Measurements from ENCODE around the gene SERPINA9.

Gene SERPINA9

GRCh38 chr14:94450722-94451090 is 25.3 kb downstream of the SERPINA9 start:
- H3K4me2 ChIP-seq (ENCODE audit: low read depth, low read length, poor library complexity, severe bottlenecking), result no peak overlapping the region
- H3F3A ChIP-seq (ENCODE audit: insufficient read depth), result no peaks in the 10 kb centered on the region

GRCh38 chr14:94449930-94450329 is 26.1 kb downstream of the SERPINA9 start:
- H3K4me2 ChIP-seq (ENCODE audit: low read depth, low read length, poor library complexity, severe bottlenecking), result no peak overlapping the region

More at GRCh38 chr14:94450722-94451090, 25.3 kb downstream of the SERPINA9 start:
- Histone ChIP-seq H3K4me3 (ENCODE audit: insufficient read depth, low read length, poor library complexity, severe bottlenecking) (no peak overlapping the region), H3K9me3 (ENCODE audit: insufficient read depth, low read length) (no peaks in the 10 kb centered on the region), H4K20me1 (ENCODE audit: low read depth, low read length) (no peaks in the 10 kb centered on the region), H3K79me2 (ENCODE audit: insufficient read depth, low read length) (no peaks in the 10 kb centered on the region), H2AFZ (ENCODE audit: low read depth, low read length, severe bottlenecking) (no peak overlapping the region), H3K9ac (ENCODE audit: low read length) (no peak overlapping the region), H3K27me3 (ENCODE audit: low read length) (no peaks in the 10 kb centered on the region), H3K9me2 (replicated peaks; ENCODE audit: insufficient read depth, low read length) (no peaks in the 10 kb centered on the region), H3K27ac (ENCODE audit: low read depth, low read length) (no peak overlapping the region), H3K36me3 (ENCODE audit: low read length) (no peaks in the 10 kb centered on the region)
- no peak for TF ChIP-seq CTCF (IDR thresholded peaks at IDR 0.05; ENCODE audit: insufficient read depth, low read length, poor library complexity, severe bottlenecking)
- TF ChIP-seq EZH2phosphoT487 (conservative IDR thresholded peaks at IDR 0.05; ENCODE audit: low read length), result no peak

GRCh38 chr14:94448071-94448808 is 27.8 kb downstream of the SERPINA9 start:
- H3K4me2 ChIP-seq (ENCODE audit: low read depth, low read length, poor library complexity, severe bottlenecking), result no peak overlapping the region
- H4K20me1 ChIP-seq (ENCODE audit: low read depth, low read length), result no peaks in the 10 kb centered on the region
- H3K79me2 ChIP-seq (ENCODE audit: insufficient read depth, low read length), result no peaks in the 10 kb centered on the region
- no peak overlapping the region for H3K27ac ChIP-seq (ENCODE audit: low read depth, low read length)
- no peaks in the 10 kb centered on the region for H3K9me3 ChIP-seq (ENCODE audit: insufficient read depth, low read length)
- H2AFZ ChIP-seq (ENCODE audit: low read depth, low read length, severe bottlenecking), result no peak overlapping the region
- TF ChIP-seq CTCF (IDR thresholded peaks at IDR 0.05; ENCODE audit: insufficient read depth, low read length, poor library complexity, severe bottlenecking) (no peak), EZH2phosphoT487 (conservative IDR thresholded peaks at IDR 0.05; ENCODE audit: low read length) (no peak)
- H3K9me2 ChIP-seq (replicated peaks; ENCODE audit: insufficient read depth, low read length), result no peaks in the 10 kb centered on the region
- no peaks in the 10 kb centered on the region for H3F3A ChIP-seq (ENCODE audit: insufficient read depth)
- no peaks in the 10 kb centered on the region for H3K27me3 ChIP-seq (ENCODE audit: low read length)
- H3K36me3 ChIP-seq (ENCODE audit: low read length), result no peaks in the 10 kb centered on the region
- no peak overlapping the region for H3K4me3 ChIP-seq (ENCODE audit: insufficient read depth, low read length, poor library complexity, severe bottlenecking)
- H3K9ac ChIP-seq (ENCODE audit: low read length), result no peak overlapping the region

More at GRCh38 chr14:94449930-94450329, 26.1 kb downstream of the SERPINA9 start:
- no peaks in the 10 kb centered on the region for H3K36me3 ChIP-seq (ENCODE audit: low read length)
- H3F3A ChIP-seq (ENCODE audit: insufficient read depth), result no peaks in the 10 kb centered on the region
- no peaks in the 10 kb centered on the region for H3K9me2 ChIP-seq (replicated peaks; ENCODE audit: insufficient read depth, low read length)
- TF ChIP-seq EZH2phosphoT487 (conservative IDR thresholded peaks at IDR 0.05; ENCODE audit: low read length) (no peak), CTCF (IDR thresholded peaks at IDR 0.05; ENCODE audit: insufficient read depth, low read length, poor library complexity, severe bottlenecking) (no peak)
- H3K27ac ChIP-seq (ENCODE audit: low read depth, low read length), result no peak overlapping the region
- H3K9ac ChIP-seq (ENCODE audit: low read length), result no peak overlapping the region
- H3K4me3 ChIP-seq (ENCODE audit: insufficient read depth, low read length, poor library complexity, severe bottlenecking), result no peak overlapping the region
- H3K79me2 ChIP-seq (ENCODE audit: insufficient read depth, low read length), result no peaks in the 10 kb centered on the region
- H4K20me1 ChIP-seq (ENCODE audit: low read depth, low read length), result no peaks in the 10 kb centered on the region
- H2AFZ ChIP-seq (ENCODE audit: low read depth, low read length, severe bottlenecking), result no peak overlapping the region
- H3K27me3 ChIP-seq (ENCODE audit: low read length), result no peaks in the 10 kb centered on the region
- H3K9me3 ChIP-seq (ENCODE audit: insufficient read depth, low read length), result no peaks in the 10 kb centered on the region

Measured in SU-DHL-6 (cell line).